Mammary epithelial cell (primary cell): ENCODE measurements around the gene DNAJB13.

Experiments used
- EZH2 ChIP-seq: IDR thresholded peaks from 2 replicates; pipeline ENCODE4 v1.6.1; 2012; ENCODE audit warnings: low read length, inconsistent platforms, borderline replicate concordance
- TF ChIP-seq, protein P1 (sequence below), 2 donors: IDR thresholded peaks in 1 of 2; conservative IDR thresholded peaks in 1 of 2; 2 replicates each; pipeline ENCODE4 v1.5.1; 2011 to 2012; ENCODE audit warnings: inconsistent platforms in 2 of 2, low read length in 2 of 2, mild to moderate bottlenecking in 2 of 2, control low read depth in 1 of 2, low read depth in 1 of 2; ENCODE audit not compliant: insufficient read depth in 1 of 2; ENCODE audit errors: extremely low read depth in 1 of 2

- TF ChIP-seq, protein P1, sequence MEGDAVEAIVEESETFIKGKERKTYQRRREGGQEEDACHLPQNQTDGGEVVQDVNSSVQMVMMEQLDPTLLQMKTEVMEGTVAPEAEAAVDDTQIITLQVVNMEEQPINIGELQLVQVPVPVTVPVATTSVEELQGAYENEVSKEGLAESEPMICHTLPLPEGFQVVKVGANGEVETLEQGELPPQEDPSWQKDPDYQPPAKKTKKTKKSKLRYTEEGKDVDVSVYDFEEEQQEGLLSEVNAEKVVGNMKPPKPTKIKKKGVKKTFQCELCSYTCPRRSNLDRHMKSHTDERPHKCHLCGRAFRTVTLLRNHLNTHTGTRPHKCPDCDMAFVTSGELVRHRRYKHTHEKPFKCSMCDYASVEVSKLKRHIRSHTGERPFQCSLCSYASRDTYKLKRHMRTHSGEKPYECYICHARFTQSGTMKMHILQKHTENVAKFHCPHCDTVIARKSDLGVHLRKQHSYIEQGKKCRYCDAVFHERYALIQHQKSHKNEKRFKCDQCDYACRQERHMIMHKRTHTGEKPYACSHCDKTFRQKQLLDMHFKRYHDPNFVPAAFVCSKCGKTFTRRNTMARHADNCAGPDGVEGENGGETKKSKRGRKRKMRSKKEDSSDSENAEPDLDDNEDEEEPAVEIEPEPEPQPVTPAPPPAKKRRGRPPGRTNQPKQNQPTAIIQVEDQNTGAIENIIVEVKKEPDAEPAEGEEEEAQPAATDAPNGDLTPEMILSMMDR (conservative IDR thresholded peaks at IDR 0.05 in 1 of 2, IDR thresholded peaks at IDR 0.05 in 1 of 2; ENCODE audit: extremely low read depth in 1 of 2, insufficient read depth in 1 of 2, low read depth in 1 of 2, low read length in 2 of 2), result no peak
- no peak for TF ChIP-seq EZH2
Observed at GRCh38 chr11:73949912-73950311, 914 bp upstream of the DNAJB13 start.
